Right ventricle myocardium inferior (tissue), 1 donor: ENCODE data around the gene TAF11L13. TPM values are rescaled to one million over a fixed set of nuclear protein-coding genes. Genes with fewer than 3 reads are reported as not detected.
"Not testable (repeated sequence)": the region's sequence is repeated elsewhere in the genome, so short reads cannot be mapped to it uniquely, and the experiment has no call there.

Experiments
- ATAC-seq: fragments of 200-7000 bp; cut with Tn5 transposase; one replicate; pipeline ENCODE4 v1.9.1; 2020; ENCODE audit warnings: mild to moderate bottlenecking, moderate library complexity
- DNase-seq: peaks from one replicate; pipeline ENCODE4 v3.0.0; 2021; ENCODE audit errors: missing footprints
- intact Hi-C: fragments of 100-400 bp; cut with DNase I; formaldehyde crosslinking; loops from one replicate; pipeline ENCODE4 v1.11.0; 2022
- long read RNA-seq: library from polyadenylated mRNA; unstranded; transcript quantifications from one replicate; pipeline ENCODE4 v2.0.0, GENCODE V29; 2021
- total RNA-seq: library from RNA; stranded (reverse); fragmentation: NEBNext Ultra II Directional; extraction: Animal tissue kit (Norgen Biotek cat#: 25700); gene quantifications from one replicate; pipeline ENCODE4 v1.2.1, GENCODE V29; 2021
- donor health status: DM: no; HTN: yes; CAD: no; lungs with severe emphysema.

TAF11L13 gene
- not detected for total RNA-seq
- long read RNA-seq = 0 reads

DNA sequence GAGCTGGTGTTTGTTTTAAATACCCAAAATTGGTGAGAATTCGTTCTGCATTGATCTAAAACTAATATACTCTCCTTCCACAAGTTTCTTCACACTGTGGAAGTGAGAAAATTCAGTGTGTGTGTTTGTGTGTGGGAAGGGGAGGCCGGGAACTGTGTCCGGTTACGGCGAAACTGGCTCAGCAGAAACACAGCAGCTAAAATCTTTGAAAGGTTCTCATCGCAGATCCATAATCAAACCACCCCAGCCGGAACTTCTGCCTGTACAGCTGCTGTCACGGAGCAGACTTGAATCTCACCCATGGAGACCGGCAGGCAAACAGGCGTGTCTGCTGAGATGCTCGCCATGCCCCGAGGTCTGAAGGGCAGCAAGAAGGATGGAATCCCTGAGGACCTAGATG is at the start of gene TAF11L13:
Gene TAF11L13 (plus strand): TSS at position 301 of the 400 bp plus-strand sequence.
- intact Hi-C loops, DNase-seq, ATAC-seq: not testable (repeated sequence)

DNA sequence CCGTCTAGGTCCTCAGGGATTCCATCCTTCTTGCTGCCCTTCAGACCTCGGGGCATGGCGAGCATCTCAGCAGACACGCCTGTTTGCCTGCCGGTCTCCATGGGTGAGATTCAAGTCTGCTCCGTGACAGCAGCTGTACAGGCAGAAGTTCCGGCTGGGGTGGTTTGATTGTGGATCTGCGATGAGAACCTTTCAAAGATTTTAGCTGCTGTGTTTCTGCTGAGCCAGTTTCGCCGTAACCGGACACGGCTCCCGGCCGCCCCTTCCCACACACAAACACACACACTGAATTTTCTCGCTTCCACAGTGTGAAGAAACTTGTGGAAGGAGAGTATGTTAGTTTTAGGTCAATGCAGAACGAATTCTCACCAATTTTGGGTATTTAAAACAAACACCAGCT is 46.2 kb upstream of the TAF11L13 start, which contains the start of gene TAF11L7:
Gene TAF11L7 (minus strand): TSS at position 101 of the 400 bp plus-strand sequence.
- ATAC-seq, DNase-seq, intact Hi-C loops: not testable (repeated sequence)

- ATAC-seq, intact Hi-C loops, DNase-seq: not testable (repeated sequence)
Measured at GRCh38 chr5:17590860-17591259, 41.0 kb upstream of the TAF11L13 start, which contains the start of gene TAF11L8. Gene TAF11L8, minus strand, starts transcription at chr5:17590960.

DNA sequence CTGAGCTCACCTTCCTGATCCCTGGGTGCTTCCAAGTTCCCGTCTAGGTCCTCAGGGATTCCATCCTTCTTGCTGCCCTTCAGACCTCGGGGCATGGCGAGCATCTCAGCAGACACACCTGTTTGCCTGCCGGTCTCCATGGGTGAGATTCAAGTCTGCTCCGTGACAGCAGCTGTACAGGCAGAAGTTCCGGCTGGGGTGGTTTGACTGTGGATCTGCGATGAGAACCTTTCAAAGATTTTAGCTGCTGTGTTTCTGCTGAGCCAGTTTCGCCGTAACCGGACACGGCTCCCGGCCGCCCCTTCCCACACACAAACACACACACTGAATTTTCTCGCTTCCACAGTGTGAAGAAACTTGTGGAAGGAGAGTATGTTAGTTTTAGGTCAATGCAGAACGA is 37.6 kb upstream of the TAF11L13 start, which contains the start of gene TAF11L9:
Gene TAF11L9 (minus strand): TSS at position 140 of the 400 bp plus-strand sequence.
- DNase-seq, ATAC-seq: not testable (repeated sequence)

DNA sequence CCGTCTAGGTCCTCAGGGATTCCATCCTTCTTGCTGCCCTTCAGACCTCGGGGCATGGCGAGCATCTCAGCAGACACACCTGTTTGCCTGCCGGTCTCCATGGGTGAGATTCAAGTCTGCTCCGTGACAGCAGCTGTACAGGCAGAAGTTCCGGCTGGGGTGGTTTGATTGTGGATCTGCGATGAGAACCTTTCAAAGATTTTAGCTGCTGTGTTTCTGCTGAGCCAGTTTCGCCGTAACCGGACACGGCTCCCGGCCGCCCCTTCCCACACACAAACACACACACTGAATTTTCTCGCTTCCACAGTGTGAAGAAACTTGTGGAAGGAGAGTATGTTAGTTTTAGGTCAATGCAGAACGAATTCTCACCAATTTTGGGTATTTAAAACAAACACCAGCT is 34.2 kb upstream of the TAF11L13 start, which contains the start of gene TAF11L10:
Gene TAF11L10 (minus strand): TSS at position 101 of the 400 bp plus-strand sequence.
- ATAC-seq, intact Hi-C loops, DNase-seq: not testable (repeated sequence)

More for the DNA sequence above, 37.6 kb upstream of the TAF11L13 start, which contains the start of gene TAF11L9:
- intact Hi-C loops = not testable (repeated sequence)

DNA sequence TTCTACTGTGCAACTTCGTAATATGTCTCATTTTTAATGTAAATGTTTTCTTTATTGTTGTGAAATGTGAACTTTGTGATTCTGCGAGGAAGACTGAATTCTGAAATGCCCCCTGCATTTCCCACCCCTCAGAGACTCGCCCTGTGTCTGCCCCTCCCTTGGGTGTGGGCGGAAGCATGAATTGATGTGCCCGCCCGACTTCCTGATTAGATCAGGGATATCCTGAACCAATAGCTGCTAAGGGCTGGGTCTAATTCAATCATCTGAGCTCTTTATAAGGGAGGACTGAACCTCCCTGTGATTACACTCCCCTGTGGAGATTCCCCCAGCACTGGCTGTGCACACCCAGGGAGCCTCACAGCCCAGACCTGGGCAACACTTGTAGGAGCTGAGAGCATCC is 28.0 kb upstream of the TAF11L13 start, which contains the start of gene TAF11L11:
Gene TAF11L11 (plus strand): TSS at position 304 of the 400 bp plus-strand sequence.
- intact Hi-C loops = not testable (repeated sequence)

GRCh38 chr5:17604951-17605350 is 26.9 kb upstream of the TAF11L13 start:
- no peak for DNase-seq
- ATAC-seq = no peak
- intact Hi-C loops = no loop called here

More for the DNA sequence above, 28.0 kb upstream of the TAF11L13 start, which contains the start of gene TAF11L11:
- not testable (repeated sequence) for DNase-seq, ATAC-seq

DNA sequence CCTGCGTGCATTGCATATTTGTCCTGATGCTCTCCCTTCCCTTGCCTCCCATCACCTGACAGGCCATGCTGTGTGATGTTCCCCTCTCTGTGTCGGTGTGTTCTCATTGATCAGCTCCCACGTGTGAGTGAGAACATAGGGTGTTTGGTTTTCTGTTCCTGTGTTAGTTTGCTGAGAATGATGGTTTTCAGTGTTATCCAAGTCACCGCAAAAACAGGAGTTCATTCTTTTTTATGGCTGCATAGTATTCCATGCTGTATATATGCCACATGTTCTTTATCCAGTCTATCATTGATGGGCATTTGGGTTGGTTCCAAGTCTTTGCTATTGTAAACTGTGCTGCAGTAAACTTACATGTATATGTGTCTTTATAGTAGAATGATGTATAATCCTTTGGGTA is 24.4 kb upstream of the TAF11L13 start:
- intact Hi-C loops, DNase-seq, ATAC-seq: not testable (repeated sequence)

DNA sequence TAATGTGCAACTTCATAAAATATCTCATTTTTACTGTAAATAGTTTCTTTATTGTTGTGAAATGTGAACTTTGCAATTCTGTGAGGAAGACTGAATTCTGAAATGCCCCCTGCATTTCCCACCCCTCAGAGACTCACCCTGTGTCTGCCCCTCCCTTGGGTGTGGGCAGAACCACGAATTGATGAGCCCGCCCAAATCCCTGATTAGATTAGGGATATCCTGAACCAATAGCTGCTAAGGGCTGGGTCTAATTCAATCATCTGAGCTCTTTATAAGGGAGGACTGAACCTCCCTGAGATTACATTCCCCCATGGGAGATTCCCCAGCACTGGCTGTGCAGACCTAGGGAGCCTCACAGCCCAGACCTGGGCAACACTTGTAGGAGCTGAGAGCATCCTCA is 21.8 kb upstream of the TAF11L13 start, which contains the start of gene TAF11L12:
Gene TAF11L12 (plus strand): TSS at position 301 of the 400 bp plus-strand sequence.
- DNase-seq, ATAC-seq, intact Hi-C loops: not testable (repeated sequence)

DNA sequence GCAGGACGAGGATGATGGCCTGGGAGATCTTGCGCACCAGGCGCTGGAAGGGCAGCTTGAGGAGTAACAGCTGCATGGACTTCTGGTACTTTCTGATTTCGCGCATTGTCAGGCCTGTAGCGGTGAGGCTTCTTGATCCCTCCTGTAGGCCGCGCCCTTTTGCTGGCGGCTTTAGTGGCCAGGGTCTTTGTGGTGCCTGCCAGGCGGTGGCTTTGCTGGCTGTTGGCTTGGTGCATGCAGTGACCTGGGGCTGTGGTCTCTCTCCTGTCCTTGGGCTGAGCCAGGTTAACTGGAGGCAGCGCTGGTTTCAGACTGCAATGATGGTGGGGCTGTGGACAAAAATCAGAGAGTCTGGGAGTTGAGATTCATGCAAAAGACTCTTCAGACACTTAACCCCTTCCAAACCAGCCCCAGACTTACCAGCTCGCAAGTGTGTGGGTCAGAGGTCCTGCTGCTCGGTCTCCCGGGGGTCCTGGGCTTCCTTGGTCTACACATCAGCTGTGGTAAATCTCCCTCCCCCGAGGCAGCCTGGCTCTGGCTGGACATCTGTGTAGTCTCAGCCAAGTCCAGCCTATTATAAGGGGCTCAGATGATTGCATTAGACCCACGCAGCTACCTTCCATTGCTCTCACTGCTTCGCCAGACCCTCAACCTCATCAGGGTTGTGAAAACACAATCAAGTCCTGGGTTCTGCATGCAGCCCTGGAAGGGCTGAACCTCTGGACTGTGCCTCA is 16.8 kb upstream of the TAF11L13 start:
- intact Hi-C loops = no loop called here
- ATAC-seq = no peak
- DNase-seq = no peak

- no peak for ATAC-seq
- intact Hi-C loops = no loop called here
- no peak for DNase-seq
Measured at GRCh38 chr5:17619354-17619753, 12.5 kb upstream of the TAF11L13 start.

GRCh38 chr5:17620627-17621026 is 11.3 kb upstream of the TAF11L13 start:
- DNase-seq (no peak), ATAC-seq (no peak)
- intact Hi-C loops = no loop called here

GRCh38 chr5:17625686-17626085 is 6.2 kb upstream of the TAF11L13 start:
- no peak for DNase-seq
- no peak for ATAC-seq
- intact Hi-C loops = no loop called here

DNA sequence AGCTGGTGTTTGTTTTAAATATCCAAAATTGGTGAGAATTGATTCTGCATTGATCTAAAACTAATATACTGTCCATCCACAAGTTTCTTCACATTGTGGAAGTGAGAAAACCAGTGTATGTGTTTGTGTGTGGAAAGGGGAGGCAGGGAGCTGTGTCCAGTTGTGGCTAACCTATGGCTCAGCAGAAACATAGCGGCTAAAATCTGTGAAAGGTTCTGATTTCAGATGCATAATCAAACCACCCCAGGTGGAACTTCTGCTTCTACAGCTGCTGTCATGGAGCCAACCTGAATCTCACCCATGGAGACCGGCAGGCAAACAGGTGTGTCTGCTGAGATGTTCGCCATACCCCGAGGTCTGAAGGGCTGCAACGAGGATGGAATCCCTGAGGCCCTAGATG is 2.3 kb downstream of the TAF11L13 start, which contains the start of gene TAF11L14:
Gene TAF11L14 (plus strand): TSS at position 301 of the 400 bp plus-strand sequence.
- intact Hi-C loops = no loop called here
- DNase-seq (no peak), ATAC-seq (no peak)

DNA sequence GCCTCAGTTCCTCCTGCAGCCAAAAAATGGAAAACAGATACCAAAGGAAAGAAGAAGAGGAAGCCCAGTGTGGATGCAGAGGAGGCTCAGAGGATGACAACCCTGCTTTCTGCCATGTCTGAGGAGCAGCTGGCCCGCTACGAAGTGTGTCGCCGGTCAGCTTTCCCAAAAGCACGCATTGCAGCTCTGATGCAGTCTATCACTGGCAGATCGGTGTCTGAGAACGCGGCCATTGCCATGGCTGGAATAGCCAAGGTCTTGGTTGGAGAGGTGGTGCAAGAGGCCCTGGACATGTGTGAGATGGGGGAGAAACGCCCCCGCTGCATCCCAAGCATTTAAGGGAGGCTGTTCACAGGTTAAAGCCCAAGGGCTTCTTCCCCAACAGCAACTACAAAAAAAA is 17.3 kb downstream of the TAF11L13 start:
- intact Hi-C loops, ATAC-seq, DNase-seq: not testable (repeated sequence)

GRCh38 chr5:17655201-17655759 is 23.4 kb downstream of the TAF11L13 start:
- intact Hi-C loops, ATAC-seq, DNase-seq: not testable (repeated sequence)

DNA sequence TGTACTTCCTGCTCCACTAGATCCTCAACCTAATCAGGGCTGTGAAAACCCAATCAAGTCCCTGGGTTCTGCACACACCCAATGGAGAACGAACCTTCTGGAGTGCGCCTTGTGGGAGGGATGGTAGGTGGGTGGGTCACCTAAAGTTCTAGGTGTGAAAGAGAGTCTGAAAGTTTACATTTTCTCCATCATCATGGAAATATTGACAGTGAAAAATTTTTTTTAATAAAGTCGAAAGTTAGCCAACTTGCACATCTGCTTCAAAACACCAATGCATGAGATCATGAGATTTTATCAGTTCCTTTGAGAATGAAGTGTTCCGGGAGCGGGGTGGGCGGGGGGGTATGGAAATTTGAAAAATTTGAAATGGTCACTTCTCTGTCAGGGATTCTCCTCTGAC is 24.0 kb downstream of the TAF11L13 start:
- ATAC-seq (no peak), DNase-seq (no peak)
- intact Hi-C loops = no loop called here

DNA sequence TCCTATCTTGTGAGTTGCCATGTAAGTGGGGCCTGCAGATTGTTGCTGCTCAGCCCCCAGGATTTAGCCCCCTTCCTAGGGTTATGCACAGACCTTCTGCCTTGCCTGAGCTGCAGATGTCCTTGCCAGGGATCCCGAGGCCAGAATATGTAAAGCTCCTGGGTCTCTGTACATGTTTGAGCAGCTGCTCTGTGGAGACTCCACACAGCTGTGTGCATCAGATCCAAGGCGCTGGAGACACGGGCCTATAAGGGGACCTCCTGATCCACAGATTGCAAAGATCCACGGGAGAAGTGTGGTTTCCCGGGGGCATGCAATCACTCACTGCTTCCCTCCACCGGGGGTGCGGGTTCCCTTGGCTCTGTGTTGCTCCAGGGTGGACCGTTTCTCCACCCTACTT is 31.3 kb downstream of the TAF11L13 start:
- ATAC-seq = no peak
- DNase-seq = no peak
- intact Hi-C loops = no loop called here

- ATAC-seq (no peak), DNase-seq (no peak)
- intact Hi-C loops = no loop called here
Measured at GRCh38 chr5:17665836-17666235, 33.9 kb downstream of the TAF11L13 start.
